Calu3 (cell line): ENCODE measurements around the gene TMC1. TPM values are rescaled to one million over a fixed set of nuclear protein-coding genes. Genes with fewer than 3 reads are reported as not detected.

ENCODE experiments used
- BruUV-seq: library from RNA; stranded (reverse); fragments of 400-500 nt; replicated peaks from 2 replicates; lab custom pipeline; 2021; lab: Mats Ljungman, UMichigan
- CTCF ChIA-PET: fragments of 300-600 bp; sonication (Branson Sonifier 250); formaldehyde crosslinking; loops from one replicate; lab custom pipeline; 2022; ENCODE audit warnings: antibody characterized with exemption; lab: Charles Lee
- DNase-seq: peaks from one replicate; pipeline ENCODE4 v3.0.0; 2022
- H3K27ac Mint-ChIP-seq: one replicate; pipeline ENCODE4 v1.8.0; 2022; ENCODE audit warnings: mixed read lengths; ENCODE audit not compliant: unreplicated experiment
- H3K27me3 Mint-ChIP-seq: one replicate; pipeline ENCODE4 v1.8.0; 2022; ENCODE audit warnings: mixed read lengths; ENCODE audit not compliant: unreplicated experiment
- H3K36me3 Mint-ChIP-seq: one replicate; pipeline ENCODE4 v1.8.0; 2022; ENCODE audit warnings: mild to moderate bottlenecking, moderate library complexity, mixed read lengths; ENCODE audit not compliant: insufficient read depth, unreplicated experiment
- H3K4me1 Mint-ChIP-seq: one replicate; pipeline ENCODE4 v1.8.0; 2022; ENCODE audit warnings: mild to moderate bottlenecking, low read depth, mixed read lengths; ENCODE audit not compliant: unreplicated experiment
- H3K4me3 Mint-ChIP-seq: one replicate; pipeline ENCODE4 v1.8.0; 2022; ENCODE audit warnings: mild to moderate bottlenecking, low read depth, moderate library complexity, mixed read lengths; ENCODE audit not compliant: unreplicated experiment
- H3K9me3 Mint-ChIP-seq: one replicate; pipeline ENCODE4 v1.8.0; 2022; ENCODE audit warnings: low read depth, mixed read lengths; ENCODE audit not compliant: unreplicated experiment
- intact Hi-C: fragments of 100-400 bp; cut with micrococcal nuclease; formaldehyde crosslinking; loops from one replicate; pipeline ENCODE4 v1.10.0; 2022; ENCODE audit not compliant: unreplicated experiment
- total RNA-seq: library from RNA; stranded (reverse); gene quantifications from 2 replicates; pipeline ENCODE4 v1.2.3, GENCODE V29; 2022
- TF ChIP-seq, protein P1 (sequence below): fragments of 200-600 bp; IDR thresholded peaks from one replicate; pipeline ENCODE4 v1.8.0; 2022; ENCODE audit warnings: antibody characterized with exemption; ENCODE audit not compliant: unreplicated experiment

Gene TMC1
- total RNA-seq, 1 experiment from 2014 or later: not detected

DNA sequence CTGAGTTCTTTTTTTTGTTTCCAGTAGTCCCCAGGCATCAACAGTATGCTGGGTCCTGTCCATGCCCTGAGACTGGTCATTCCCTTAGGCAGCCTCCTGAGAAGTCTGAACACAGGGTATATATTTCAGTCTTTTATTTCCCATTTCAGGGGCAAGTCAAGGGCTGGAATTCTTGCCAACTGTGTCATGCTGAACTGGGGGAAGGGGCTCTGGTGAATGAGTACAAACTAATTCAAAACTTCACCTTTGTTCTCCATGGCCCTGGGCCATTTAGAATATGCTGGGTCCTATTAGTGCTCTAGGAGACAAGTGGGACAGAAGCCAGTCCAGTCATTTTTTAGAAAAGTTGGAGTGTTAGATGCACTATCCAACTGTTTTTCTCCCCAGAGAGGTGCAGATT, 170.3 kb downstream of the TMC1 start:
- no peak overlapping the region for H3K27ac Mint-ChIP-seq
- CTCF ChIA-PET: no interaction called here
- TF ChIP-seq, protein P1, sequence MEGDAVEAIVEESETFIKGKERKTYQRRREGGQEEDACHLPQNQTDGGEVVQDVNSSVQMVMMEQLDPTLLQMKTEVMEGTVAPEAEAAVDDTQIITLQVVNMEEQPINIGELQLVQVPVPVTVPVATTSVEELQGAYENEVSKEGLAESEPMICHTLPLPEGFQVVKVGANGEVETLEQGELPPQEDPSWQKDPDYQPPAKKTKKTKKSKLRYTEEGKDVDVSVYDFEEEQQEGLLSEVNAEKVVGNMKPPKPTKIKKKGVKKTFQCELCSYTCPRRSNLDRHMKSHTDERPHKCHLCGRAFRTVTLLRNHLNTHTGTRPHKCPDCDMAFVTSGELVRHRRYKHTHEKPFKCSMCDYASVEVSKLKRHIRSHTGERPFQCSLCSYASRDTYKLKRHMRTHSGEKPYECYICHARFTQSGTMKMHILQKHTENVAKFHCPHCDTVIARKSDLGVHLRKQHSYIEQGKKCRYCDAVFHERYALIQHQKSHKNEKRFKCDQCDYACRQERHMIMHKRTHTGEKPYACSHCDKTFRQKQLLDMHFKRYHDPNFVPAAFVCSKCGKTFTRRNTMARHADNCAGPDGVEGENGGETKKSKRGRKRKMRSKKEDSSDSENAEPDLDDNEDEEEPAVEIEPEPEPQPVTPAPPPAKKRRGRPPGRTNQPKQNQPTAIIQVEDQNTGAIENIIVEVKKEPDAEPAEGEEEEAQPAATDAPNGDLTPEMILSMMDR: no peak
- H3K4me3 Mint-ChIP-seq: no peak overlapping the region
- no peaks in the 10 kb centered on the region for H3K4me1 Mint-ChIP-seq
- peaks cover 2% of the 10 kb centered on the region for H3K9me3 Mint-ChIP-seq
- BruUV-seq: no TSS peak
- H3K27me3 Mint-ChIP-seq: no peaks in the 10 kb centered on the region
- intact Hi-C loops: no loop called here
- no peaks in the 10 kb centered on the region for H3K36me3 Mint-ChIP-seq
- no peak for DNase-seq

DNA sequence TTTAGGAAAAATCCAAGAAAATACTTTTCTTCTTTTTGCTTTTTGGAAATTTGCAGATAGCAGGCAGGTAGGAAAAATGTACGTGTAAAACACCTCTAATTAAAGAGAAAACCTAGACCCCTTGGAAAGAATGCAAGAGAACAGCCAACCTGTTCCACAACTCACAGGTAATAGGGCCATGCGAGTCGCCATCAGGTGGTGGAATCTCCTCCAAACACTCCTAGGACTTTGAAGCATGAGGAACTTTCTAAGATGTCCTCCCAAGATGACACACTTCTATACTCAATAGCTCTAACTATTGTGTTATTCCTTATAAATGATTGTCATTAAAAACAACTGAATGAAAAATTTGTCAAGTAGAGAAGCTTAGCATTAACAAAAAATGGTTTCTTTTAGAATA, 174.0 kb downstream of the TMC1 start:
- intact Hi-C loops: loop anchor here (5.0 kb wide), 1 partner anchor 42 kb away; no protein-coding TSS in a partner anchor
- BruUV-seq: no TSS peak
- no peaks in the 10 kb centered on the region for H3K4me1 Mint-ChIP-seq

DNA sequence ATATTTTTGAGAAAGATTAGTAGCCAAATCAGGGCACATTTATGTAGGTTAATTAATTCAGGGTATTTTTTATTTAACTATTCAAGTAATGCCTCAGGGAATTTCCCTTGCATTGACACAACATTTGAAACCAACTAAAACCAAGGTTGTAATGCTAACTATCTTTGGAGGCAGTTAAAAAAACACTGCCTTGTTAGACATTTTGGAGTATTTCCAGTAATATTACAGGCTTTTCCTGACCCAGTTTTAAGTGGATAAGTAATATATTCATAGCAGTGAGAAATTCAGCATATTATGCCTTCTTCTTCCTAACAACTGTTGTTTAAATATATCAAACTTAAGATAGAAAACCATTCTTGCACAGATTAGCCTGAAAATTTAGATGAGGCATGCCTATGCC, 175.1 kb downstream of the TMC1 start:
- DNase-seq: no peak
- no peaks in the 10 kb centered on the region for H3K36me3 Mint-ChIP-seq
- intact Hi-C loops: loop anchor here (5.0 kb wide), 1 partner anchor 41 kb away; no protein-coding TSS in a partner anchor
- no peaks in the 10 kb centered on the region for H3K27me3 Mint-ChIP-seq
- H3K4me3 Mint-ChIP-seq: no peak overlapping the region
- H3K9me3 Mint-ChIP-seq: no peaks in the 10 kb centered on the region
- CTCF ChIA-PET: no interaction called here
- H3K4me1 Mint-ChIP-seq: no peaks in the 10 kb centered on the region
- TF ChIP-seq, protein P1: no peak
- no TSS peak for BruUV-seq
- no peak overlapping the region for H3K27ac Mint-ChIP-seq

More for the DNA sequence above, 174.0 kb downstream of the TMC1 start:
- Mint-ChIP-seq H3K4me3 (no peak overlapping the region), H3K9me3 (peaks cover 2% of the 10 kb centered on the region), H3K27me3 (no peaks in the 10 kb centered on the region), H3K36me3 (no peaks in the 10 kb centered on the region), H3K27ac (no peak overlapping the region)
- no peak for DNase-seq
- TF ChIP-seq, protein P1: no peak
- CTCF ChIA-PET: no interaction called here

DNA sequence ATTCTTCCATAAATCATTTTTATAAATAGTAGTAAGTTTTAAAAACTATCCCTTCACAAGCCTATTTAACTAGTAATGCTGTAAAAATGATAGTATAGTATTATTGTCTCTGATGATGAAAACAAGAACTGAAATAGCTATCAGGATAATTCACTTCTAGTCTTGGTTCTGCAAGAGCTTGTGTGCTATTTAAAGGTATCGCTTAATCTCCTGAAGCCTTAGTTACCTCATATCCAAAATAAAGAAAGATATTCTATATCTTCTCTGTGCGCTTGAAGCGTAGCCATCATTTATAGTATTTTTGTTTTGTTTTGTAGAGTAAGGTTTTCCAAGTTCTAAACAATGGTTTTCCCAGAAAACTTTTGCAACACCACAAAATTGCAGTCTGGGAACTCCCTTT, 180.1 kb downstream of the TMC1 start:
- no peaks in the 10 kb centered on the region for H3K36me3 Mint-ChIP-seq
- H3K27ac Mint-ChIP-seq: no peak overlapping the region
- H3K27me3 Mint-ChIP-seq: no peaks in the 10 kb centered on the region
- CTCF ChIA-PET: interaction anchor here (0.6 kb wide), 1 partner anchor 638 kb away, joined by 3 read pairs; no protein-coding TSS in a partner anchor
- no peaks in the 10 kb centered on the region for H3K4me1 Mint-ChIP-seq
- TF ChIP-seq, protein P1: no peak
- DNase-seq: no peak
- no TSS peak for BruUV-seq
- intact Hi-C loops: no loop called here
- no peak overlapping the region for H3K4me3 Mint-ChIP-seq
- no peaks in the 10 kb centered on the region for H3K9me3 Mint-ChIP-seq
